Fibroblast of lung (primary cell): Measurements from ENCODE around the gene DCTPP1.

Experiments used
- EZH2 ChIP-seq: IDR thresholded peaks from 2 replicates; pipeline ENCODE4 v1.5.1; 2012; ENCODE audit warnings: low read length, control low read depth, mild to moderate bottlenecking; ENCODE audit errors: missing control alignments
- TF ChIP-seq, protein P1 (sequence below), 2 donors: IDR thresholded peaks in 1 of 2; conservative IDR thresholded peaks in 1 of 2; 1 replicate in 1 of 2; 2 replicates in 1 of 2; pipeline ENCODE4 v1.5.1; 2011 to 2012; ENCODE audit warnings: low read length in 2 of 2, control low read depth in 1 of 2, inconsistent platforms in 1 of 2, low read depth in 1 of 2, mild to moderate bottlenecking in 1 of 2

DNA sequence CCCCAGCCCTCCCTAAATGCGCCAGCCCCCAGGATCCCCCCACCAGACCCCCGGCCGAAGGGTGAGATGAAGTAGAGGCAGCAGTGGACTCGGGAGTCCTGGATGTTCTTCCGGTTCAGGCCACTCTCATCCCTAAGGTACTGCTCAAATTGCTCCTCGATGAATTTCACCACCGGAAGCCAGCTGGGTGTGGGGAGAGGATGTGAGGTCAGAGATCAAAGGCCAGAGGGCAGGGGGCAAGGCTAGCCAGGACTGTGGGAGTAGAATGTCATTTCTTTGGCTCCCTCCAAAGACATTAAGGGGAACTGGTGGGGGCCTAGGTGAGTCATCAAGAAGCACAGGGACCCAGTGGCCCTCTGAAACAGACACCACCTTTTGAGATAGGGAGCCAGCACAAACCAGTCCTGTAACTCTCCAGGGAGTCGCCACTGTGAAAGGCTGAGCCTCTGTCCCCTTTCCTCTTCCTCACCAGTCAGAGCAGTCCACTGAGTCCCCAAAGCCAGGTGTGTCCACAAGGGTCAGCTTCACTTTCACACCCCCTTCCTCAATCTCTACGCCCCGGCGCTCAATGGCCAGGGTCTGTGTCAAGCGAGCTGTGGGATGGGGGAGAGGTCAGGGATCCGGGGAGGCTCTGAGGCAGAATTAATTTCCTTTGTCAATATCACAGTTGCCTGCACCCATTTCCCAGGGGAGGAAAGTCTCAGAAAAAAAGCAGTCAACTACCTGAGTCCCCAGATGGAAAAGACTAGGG is 48.4 kb downstream of the DCTPP1 start:
- TF ChIP-seq, protein P1, sequence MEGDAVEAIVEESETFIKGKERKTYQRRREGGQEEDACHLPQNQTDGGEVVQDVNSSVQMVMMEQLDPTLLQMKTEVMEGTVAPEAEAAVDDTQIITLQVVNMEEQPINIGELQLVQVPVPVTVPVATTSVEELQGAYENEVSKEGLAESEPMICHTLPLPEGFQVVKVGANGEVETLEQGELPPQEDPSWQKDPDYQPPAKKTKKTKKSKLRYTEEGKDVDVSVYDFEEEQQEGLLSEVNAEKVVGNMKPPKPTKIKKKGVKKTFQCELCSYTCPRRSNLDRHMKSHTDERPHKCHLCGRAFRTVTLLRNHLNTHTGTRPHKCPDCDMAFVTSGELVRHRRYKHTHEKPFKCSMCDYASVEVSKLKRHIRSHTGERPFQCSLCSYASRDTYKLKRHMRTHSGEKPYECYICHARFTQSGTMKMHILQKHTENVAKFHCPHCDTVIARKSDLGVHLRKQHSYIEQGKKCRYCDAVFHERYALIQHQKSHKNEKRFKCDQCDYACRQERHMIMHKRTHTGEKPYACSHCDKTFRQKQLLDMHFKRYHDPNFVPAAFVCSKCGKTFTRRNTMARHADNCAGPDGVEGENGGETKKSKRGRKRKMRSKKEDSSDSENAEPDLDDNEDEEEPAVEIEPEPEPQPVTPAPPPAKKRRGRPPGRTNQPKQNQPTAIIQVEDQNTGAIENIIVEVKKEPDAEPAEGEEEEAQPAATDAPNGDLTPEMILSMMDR (conservative IDR thresholded peaks at IDR 0.05 in 1 of 2, IDR thresholded peaks at IDR 0.05 in 1 of 2; ENCODE audit: low read depth in 1 of 2, low read length in 2 of 2): no peak
- TF ChIP-seq EZH2: no peak
